Endothelial cell of umbilical vein (primary cell): ENCODE measurements around the gene WAS. TPM values are rescaled to one million over a fixed set of nuclear protein-coding genes. Genes with fewer than 3 reads are reported as not detected.

Experiments used
- BruUV-seq: library from RNA; stranded (reverse); fragments of 400-500 nt; replicated peaks from 2 replicates; lab custom pipeline; 2021; lab: Mats Ljungman, UMichigan
- CTCF ChIA-PET: fragments of 300-600, 350-600 bp; sonication (Branson Sonifier 250); formaldehyde crosslinking; loops from one replicate; lab custom pipeline; 2021; ENCODE audit warnings: antibody characterized with exemption, inconsistent platforms; lab: Charles Lee
- POLR2A ChIA-PET: fragments of 300-600, 350-600 bp; sonication (Branson Sonifier 250); formaldehyde crosslinking; loops from one replicate; lab custom pipeline; 2021; ENCODE audit warnings: antibody characterized with exemption, inconsistent platforms; lab: Charles Lee
- DNase-seq: peaks from one replicate; pipeline ENCODE4 v3.0.0-alpha.2; 2011; ENCODE audit warnings: low read depth, low spot score
- FAIRE-seq: peaks from 2 replicates; lab custom pipeline; 2011; peaks lifted over from hg19 to GRCh38; lab: Jason Lieb, UNC
- H2AFZ ChIP-seq: 2 replicates; pipeline ENCODE4 v1.6.0; 2012; ENCODE audit warnings: low read depth, low read length, control low read depth, inconsistent platforms
- H3K27ac ChIP-seq: 2 replicates; pipeline ENCODE4 v1.5.1; 2011; ENCODE audit warnings: low read depth, mild to moderate bottlenecking, control low read depth, low read length, moderate library complexity; ENCODE audit not compliant: insufficient read depth
- H3K27me3 ChIP-seq, 2 experiments: 2 replicates each; pipeline versions ENCODE4 v1.6.0 to v1.6.1; 2011; ENCODE audit warnings: low read length in 2 of 2, mixed read lengths in 1 of 2; ENCODE audit not compliant: control insufficient read depth in 2 of 2, insufficient read depth in 2 of 2
- H3K36me3 ChIP-seq, 2 experiments: 2 replicates in 1 of 2; 3 replicates in 1 of 2; pipeline ENCODE4 v1.5.1; 2011; ENCODE audit warnings: low read length in 2 of 2, mild to moderate bottlenecking in 1 of 2, moderate library complexity in 1 of 2; ENCODE audit not compliant: control insufficient read depth in 2 of 2, insufficient read depth in 2 of 2; ENCODE audit errors: extremely low read depth in 1 of 2
- H3K4me1 ChIP-seq: 3 replicates; pipeline ENCODE4 v1.5.1; 2011; ENCODE audit warnings: mild to moderate bottlenecking, low read length; ENCODE audit not compliant: control insufficient read depth, insufficient read depth; ENCODE audit errors: extremely low read depth
- H3K4me2 ChIP-seq: 2 replicates; pipeline ENCODE4 v1.6.1; 2011; ENCODE audit warnings: low read length, control low read depth, mixed read lengths; ENCODE audit not compliant: insufficient read depth
- H3K4me3 ChIP-seq, 3 experiments: fragments of 200-600 bp in 1 of 3; sonication (generic), shearing (Covaris generic) in 1 of 3; replicated peaks in 1 of 3; 2 replicates each; pipeline ENCODE4 v1.5.1; 2011 to 2016; ENCODE audit warnings: control low read depth in 3 of 3, low read length in 3 of 3, mild to moderate bottlenecking in 2 of 3, inconsistent platforms in 1 of 3, low read depth in 1 of 3, moderate library complexity in 1 of 3; ENCODE audit not compliant: insufficient read depth in 1 of 3
- H3K79me2 ChIP-seq: 2 replicates; pipeline ENCODE4 v1.6.0; 2012; ENCODE audit warnings: low read length, inconsistent platforms; ENCODE audit not compliant: control insufficient read depth, insufficient read depth
- H3K9ac ChIP-seq: replicated peaks from 2 replicates; pipeline ENCODE3; 2011; ENCODE audit warnings: low read length, control low read depth; ENCODE audit not compliant: insufficient read depth; ENCODE audit errors: extremely low read depth
- H3K9me1 ChIP-seq: replicated peaks from 3 replicates; pipeline ENCODE4 v1.6.0; 2011; ENCODE audit warnings: mild to moderate bottlenecking, low read length; ENCODE audit not compliant: control insufficient read depth, insufficient read depth; ENCODE audit errors: extremely low read depth
- H3K9me3 ChIP-seq: replicated peaks from 2 replicates; pipeline ENCODE4 v1.5.1; 2012; ENCODE audit warnings: low read length, inconsistent platforms; ENCODE audit not compliant: control insufficient read depth, insufficient read depth
- H4K20me1 ChIP-seq: replicated peaks from 2 replicates; pipeline ENCODE3; 2011; ENCODE audit warnings: mild to moderate bottlenecking, low read length; ENCODE audit not compliant: control insufficient read depth, insufficient read depth; ENCODE audit errors: extremely low read depth
- EZH2 ChIP-seq: IDR thresholded peaks from 2 replicates; pipeline ENCODE4 v1.6.1; 2012; ENCODE audit warnings: borderline replicate concordance, low read depth, mild to moderate bottlenecking, moderate library complexity, low read length, inconsistent platforms; ENCODE audit not compliant: severe bottlenecking
- FOS ChIP-seq: IDR thresholded peaks from 2 replicates; pipeline ENCODE4 v1.6.1; 2011; ENCODE audit warnings: mild to moderate bottlenecking, low read length, moderate library complexity, borderline replicate concordance; ENCODE audit not compliant: insufficient read depth
- GATA2 ChIP-seq: IDR thresholded peaks from 2 replicates; pipeline ENCODE4 v1.7.0; 2011; ENCODE audit warnings: low read depth, mild to moderate bottlenecking, moderate library complexity, mixed read lengths, low read length; ENCODE audit not compliant: insufficient read length, insufficient read depth
- JUN ChIP-seq: IDR thresholded peaks from 2 replicates; pipeline ENCODE4 v1.6.1; 2011; ENCODE audit warnings: borderline replicate concordance, low read depth; ENCODE audit not compliant: insufficient read length, insufficient read depth
- MYC ChIP-seq: IDR thresholded peaks from one replicate; pipeline ENCODE4 v1.6.1; 2011; ENCODE audit warnings: mild to moderate bottlenecking, low read depth, low read length
- POLR2A ChIP-seq: IDR thresholded peaks from 2 replicates; pipeline ENCODE4 v1.6.1; 2012; ENCODE audit warnings: low read depth, mild to moderate bottlenecking, control low read depth, low read length
- POLR2AphosphoS5 ChIP-seq: IDR thresholded peaks from 2 replicates; pipeline ENCODE4 v1.6.1; 2012; ENCODE audit warnings: low read depth, mild to moderate bottlenecking, control low read depth, low read length, moderate library complexity; ENCODE audit not compliant: insufficient read depth
- dilution Hi-C: fragments of 300-500 bp; cut with MboI; formaldehyde crosslinking; loops from one replicate; pipeline ENCODE4 v1.15.0; 2019; ENCODE audit warnings: low sequenced_read_pairs; ENCODE audit not compliant: extremely low pct_ligation_motif_present
- intact Hi-C: fragments of 100-400 bp; cut with micrococcal nuclease; formaldehyde crosslinking; loops from one replicate; pipeline ENCODE4 v1.10.0; 2022
- polyA plus RNA-seq, 4 experiments: library from polyadenylated mRNA; depleted of rRNA in 3 of 4; stranded (reverse) in 3 of 4; unstranded in 1 of 4; fragments of >200 nt; gene quantifications; 2 replicates each; pipeline versions ENCODE4 v1.2.1 to v1.2.3, GENCODE V29; 2011 to 2012; ENCODE audit warnings: missing spikeins in 1 of 4
- total RNA-seq: library from RNA; stranded (reverse); gene quantifications from 2 replicates; pipeline ENCODE4 v1.2.3, GENCODE V29; 2021
- TF ChIP-seq, protein P1 (sequence below), 2 donors: IDR thresholded peaks; 1 replicate in 1 of 2; 2 replicates in 1 of 2; pipeline ENCODE4 v1.5.1; 2011; ENCODE audit warnings: low read length in 2 of 2, mild to moderate bottlenecking in 2 of 2, moderate library complexity in 2 of 2, control low read depth in 1 of 2, inconsistent platforms in 1 of 2, low read depth in 1 of 2; ENCODE audit not compliant: insufficient read depth in 1 of 2; ENCODE audit errors: extremely low read depth in 1 of 2
- TF ChIP-seq, protein P2 (sequence below): IDR thresholded peaks from 2 replicates; pipeline ENCODE4 v1.6.1; 2011; ENCODE audit not compliant: insufficient read depth, insufficient read length

The WAS gene
- total and polyA plus RNA-seq, 2 donors (not counting 3 experiments of a cell fraction or from before 2014, with no cell fraction given) = 0.73 TPM; not detected in 1

DNA sequence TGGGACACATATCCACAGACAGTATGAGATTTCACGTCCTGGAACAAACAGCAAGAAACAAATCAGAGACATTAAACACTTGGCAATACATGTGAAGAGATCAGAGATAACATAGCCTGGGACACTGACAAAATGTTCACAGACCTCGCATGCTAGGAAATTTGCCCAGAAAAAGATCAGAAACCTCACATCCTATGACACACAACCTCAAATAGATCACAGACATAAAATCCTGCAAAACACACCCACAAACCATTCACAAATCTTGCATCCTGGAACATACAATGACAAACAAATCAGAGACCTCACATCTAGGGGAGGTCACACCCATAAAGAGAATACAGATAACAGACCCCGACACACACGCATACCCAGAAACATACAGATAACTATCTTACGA is 31.0 kb downstream of the WAS start:
- Histone ChIP-seq H3K9me3 (no peaks in the 10 kb centered on the region), H3K9ac (no peak overlapping the region), H3K27ac (no peak overlapping the region), H3K4me2 (no peak overlapping the region), H2AFZ (no peak overlapping the region), H3K36me3 (no peaks in the 10 kb centered on the region), H3K4me3 (no peak overlapping the region), H3K27me3 (peaks cover 0 to 9% of the 10 kb centered on the region in 2 experiments), H3K4me1 (no peaks in the 10 kb centered on the region), H3K79me2 (no peaks in the 10 kb centered on the region), H4K20me1 (no peaks in the 10 kb centered on the region), H3K9me1 (no peaks in the 10 kb centered on the region)
- dilution Hi-C loops = no loop called here
- ChIA-PET POLR2A (no interaction called here), CTCF (no interaction called here)
- TF ChIP-seq GATA2 (no peak), EZH2 (no peak), POLR2AphosphoS5 (no peak), MYC (no peak), JUN (no peak), POLR2A (no peak), FOS (no peak)
- TF ChIP-seq, protein P1, sequence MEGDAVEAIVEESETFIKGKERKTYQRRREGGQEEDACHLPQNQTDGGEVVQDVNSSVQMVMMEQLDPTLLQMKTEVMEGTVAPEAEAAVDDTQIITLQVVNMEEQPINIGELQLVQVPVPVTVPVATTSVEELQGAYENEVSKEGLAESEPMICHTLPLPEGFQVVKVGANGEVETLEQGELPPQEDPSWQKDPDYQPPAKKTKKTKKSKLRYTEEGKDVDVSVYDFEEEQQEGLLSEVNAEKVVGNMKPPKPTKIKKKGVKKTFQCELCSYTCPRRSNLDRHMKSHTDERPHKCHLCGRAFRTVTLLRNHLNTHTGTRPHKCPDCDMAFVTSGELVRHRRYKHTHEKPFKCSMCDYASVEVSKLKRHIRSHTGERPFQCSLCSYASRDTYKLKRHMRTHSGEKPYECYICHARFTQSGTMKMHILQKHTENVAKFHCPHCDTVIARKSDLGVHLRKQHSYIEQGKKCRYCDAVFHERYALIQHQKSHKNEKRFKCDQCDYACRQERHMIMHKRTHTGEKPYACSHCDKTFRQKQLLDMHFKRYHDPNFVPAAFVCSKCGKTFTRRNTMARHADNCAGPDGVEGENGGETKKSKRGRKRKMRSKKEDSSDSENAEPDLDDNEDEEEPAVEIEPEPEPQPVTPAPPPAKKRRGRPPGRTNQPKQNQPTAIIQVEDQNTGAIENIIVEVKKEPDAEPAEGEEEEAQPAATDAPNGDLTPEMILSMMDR (IDR thresholded peaks at IDR 0.05; ENCODE audit: extremely low read depth in 1 of 2, insufficient read depth in 1 of 2, low read depth in 1 of 2, low read length in 2 of 2) = no peak
- TF ChIP-seq, protein P2, sequence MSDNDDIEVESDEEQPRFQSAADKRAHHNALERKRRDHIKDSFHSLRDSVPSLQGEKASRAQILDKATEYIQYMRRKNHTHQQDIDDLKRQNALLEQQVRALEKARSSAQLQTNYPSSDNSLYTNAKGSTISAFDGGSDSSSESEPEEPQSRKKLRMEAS = no peak
- DNase-seq (no peak), FAIRE-seq (no peak)
- no TSS peak for BruUV-seq
- intact Hi-C loops = no loop called here
